HG03045 (cell line): ENCODE measurements around the gene HTR3A.

Experiments used
- ATAC-seq: cut with Tn5 transposase; IDR thresholded peaks from one replicate; pipeline ENCODE4 v1.9.1; 2021; ENCODE audit warnings: mild to moderate bottlenecking, moderate library complexity; ENCODE audit not compliant: unreplicated experiment

HTR3A gene

GRCh38 chr11:113977701-113978100 is 2.8 kb downstream of the HTR3A start:
- no peak for ATAC-seq

GRCh38 chr11:113979431-113979830 is 4.5 kb downstream of the HTR3A start:
- no peak for ATAC-seq

- ATAC-seq, result no peak
Measured at GRCh38 chr11:113980785-113981184, 5.9 kb downstream of the HTR3A start.

GRCh38 chr11:113982306-113982705 is 7.4 kb downstream of the HTR3A start:
- no peak for ATAC-seq

GRCh38 chr11:113984781-113985180 is 9.9 kb downstream of the HTR3A start:
- no peak for ATAC-seq

- no peak for ATAC-seq
Measured at GRCh38 chr11:113985906-113986305, 11.0 kb downstream of the HTR3A start.

GRCh38 chr11:113986351-113987140 is 11.6 kb downstream of the HTR3A start:
- no peak for ATAC-seq

- ATAC-seq, result no peak
Measured at GRCh38 chr11:113989381-113989780, 14.5 kb downstream of the HTR3A start.

- no peak for ATAC-seq
Measured at GRCh38 chr11:113989916-113990315, 15.0 kb downstream of the HTR3A start.

GRCh38 chr11:113991170-113991569 is 16.3 kb downstream of the HTR3A start:
- ATAC-seq, result no peak

GRCh38 chr11:113991718-113992458 is 17.0 kb downstream of the HTR3A start:
- ATAC-seq, result no peak

- no peak for ATAC-seq
Measured at GRCh38 chr11:113992459-113993110, 17.7 kb downstream of the HTR3A start.

- no peak for ATAC-seq
Measured at GRCh38 chr11:113994077-113994954, 19.4 kb downstream of the HTR3A start.

GRCh38 chr11:113997473-113997872 is 22.6 kb downstream of the HTR3A start:
- no peak for ATAC-seq

GRCh38 chr11:113998574-113998973 is 23.7 kb downstream of the HTR3A start:
- no peak for ATAC-seq

GRCh38 chr11:114000526-114000925 is 25.6 kb downstream of the HTR3A start:
- ATAC-seq, result no peak

- ATAC-seq, result no peak
Measured at GRCh38 chr11:114001416-114001815, 26.5 kb downstream of the HTR3A start.

- no peak for ATAC-seq
Measured at GRCh38 chr11:114008331-114008730, 33.4 kb downstream of the HTR3A start.

- no peak for ATAC-seq
Measured at GRCh38 chr11:114010931-114011330, 36.0 kb downstream of the HTR3A start.

GRCh38 chr11:114011443-114011842 is 36.5 kb downstream of the HTR3A start:
- no peak for ATAC-seq

GRCh38 chr11:114015117-114015516 is 40.2 kb downstream of the HTR3A start:
- ATAC-seq, result no peak
